Measurements from ENCODE around the gene PLCL1.

PLCL1 gene

GRCh38 chr2:198060277-198060676, 255.9 kb downstream of the PLCL1 start:
- DNase-seq (ENCODE audit: low spot score), result no peak

GRCh38 chr2:198062826-198063225, 258.4 kb downstream of the PLCL1 start:
- DNase-seq (ENCODE audit: low spot score), result no peak

- DNase-seq (ENCODE audit: low spot score), result no peak
Measured at GRCh38 chr2:198063242-198063641, 258.8 kb downstream of the PLCL1 start.

DNA sequence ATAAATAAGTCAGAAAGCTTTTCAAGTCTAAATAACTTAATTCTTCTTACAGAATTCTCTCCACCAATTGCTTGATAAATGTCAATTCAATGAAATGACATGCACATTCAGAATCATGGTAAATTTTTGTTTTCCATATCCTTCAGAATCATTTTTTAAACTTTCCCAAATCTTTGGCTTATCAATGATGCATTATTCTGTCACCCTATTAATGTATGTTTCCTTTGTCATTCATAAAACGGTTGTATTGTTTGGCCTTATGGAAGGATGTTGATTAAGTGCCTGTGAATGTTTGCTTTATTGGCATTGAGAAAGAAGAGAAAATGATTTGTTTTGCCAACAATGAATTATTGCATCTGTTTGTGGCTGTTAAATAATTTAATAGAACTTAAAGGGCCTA, 260.9 kb downstream of the PLCL1 start:
- DNase-seq (ENCODE audit: low spot score), result no peak

DNA sequence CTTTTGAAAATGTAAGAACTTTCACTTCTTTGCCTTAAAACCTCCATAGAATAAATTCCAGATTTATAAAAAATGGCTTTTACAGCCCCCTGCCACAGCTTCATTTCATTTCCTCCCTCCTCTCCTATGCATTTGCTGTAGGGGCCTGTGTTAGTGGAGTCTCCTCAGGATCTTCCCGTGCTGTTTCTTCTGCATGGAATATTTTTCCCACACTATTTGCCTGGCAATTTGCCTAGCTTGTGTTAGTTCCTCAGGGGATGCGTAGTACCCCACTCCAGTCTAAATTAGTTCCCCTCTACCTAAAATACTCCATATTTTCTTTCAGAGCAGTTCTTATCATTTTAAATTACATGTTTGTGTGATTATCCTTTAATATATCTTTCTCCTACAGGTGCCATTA, 262.2 kb downstream of the PLCL1 start:
- no peak for DNase-seq (ENCODE audit: low spot score)

DNA sequence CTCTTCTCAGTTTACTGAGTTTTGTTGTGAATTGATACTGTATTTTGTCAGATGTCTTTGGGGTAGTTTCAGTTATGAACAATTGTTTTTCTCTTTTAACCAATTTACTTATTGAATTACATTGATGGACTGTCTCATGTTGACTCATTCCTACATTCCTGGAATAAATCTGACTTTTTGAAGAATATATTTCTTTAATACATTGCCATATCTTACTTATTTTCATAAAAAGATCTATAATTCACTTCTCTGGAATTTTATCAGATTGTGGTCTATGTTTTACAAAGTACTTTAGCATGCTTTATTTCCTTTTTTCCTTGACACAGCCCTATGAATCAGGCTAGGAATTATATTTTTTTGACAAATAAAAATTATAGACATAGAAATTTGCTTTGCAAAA, 268.3 kb downstream of the PLCL1 start:
- DNase-seq (ENCODE audit: low spot score), result no peak

- DNase-seq (ENCODE audit: low spot score), result no peak
Measured at GRCh38 chr2:198073253-198073652, 268.9 kb downstream of the PLCL1 start.

GRCh38 chr2:198077477-198077876, 273.1 kb downstream of the PLCL1 start:
- no peak for DNase-seq (ENCODE audit: low spot score)

DNA sequence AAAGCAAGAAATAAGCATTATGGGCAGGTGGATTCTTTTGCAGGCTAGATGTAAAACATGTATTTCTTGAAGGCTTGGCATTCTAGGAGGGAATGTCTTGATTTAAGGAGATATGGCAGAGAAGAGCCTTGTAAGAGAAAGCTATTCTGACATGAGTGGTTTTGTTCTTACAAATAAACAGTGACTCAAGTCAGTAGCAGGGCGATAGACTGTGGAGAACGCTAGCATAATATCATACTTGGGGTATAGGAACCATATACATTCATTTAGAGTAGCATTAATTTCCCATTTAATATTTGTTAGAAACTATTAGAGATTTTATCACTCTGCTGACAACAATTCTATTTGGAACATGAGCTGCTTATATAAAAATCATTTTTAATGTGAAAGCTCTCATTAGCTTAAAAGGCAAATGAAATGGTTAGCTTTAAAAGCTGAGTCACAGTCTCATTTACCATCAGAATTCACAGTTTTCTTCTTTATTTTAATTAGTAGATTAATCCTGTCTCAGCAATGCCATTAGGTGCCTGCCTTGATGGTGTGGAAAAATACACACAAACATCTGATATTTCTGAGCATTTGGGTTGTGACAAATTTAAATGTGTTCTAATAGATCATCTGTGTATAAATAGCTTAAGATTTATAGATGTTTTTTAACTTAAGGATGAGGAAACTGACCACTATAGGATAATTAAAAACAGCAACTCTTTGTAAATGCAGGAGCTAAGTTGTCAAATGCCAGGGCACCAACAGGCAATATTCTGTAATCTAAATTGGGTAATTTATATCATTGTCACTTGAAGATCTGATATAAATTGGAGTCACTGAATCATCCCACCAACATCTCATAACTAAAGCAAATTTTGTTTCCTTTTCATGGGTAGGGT, 276.7 kb downstream of the PLCL1 start:
- DNase-seq (ENCODE audit: low spot score), result no peak

DNA sequence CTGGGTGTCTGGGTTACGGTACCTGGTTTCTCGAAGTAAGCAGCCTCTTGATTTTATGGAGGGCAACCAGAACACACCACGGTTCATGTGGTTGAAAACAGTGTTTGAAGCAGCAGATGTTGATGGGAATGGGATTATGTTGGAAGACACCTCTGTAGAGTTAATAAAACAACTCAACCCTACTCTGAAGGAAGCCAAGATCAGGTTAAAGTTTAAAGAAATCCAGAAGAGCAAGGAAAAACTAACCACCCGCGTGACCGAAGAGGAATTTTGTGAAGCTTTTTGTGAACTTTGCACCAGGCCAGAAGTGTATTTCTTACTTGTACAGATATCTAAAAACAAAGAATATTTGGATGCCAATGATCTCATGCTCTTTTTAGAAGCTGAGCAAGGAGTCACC, 279.8 kb downstream of the PLCL1 start:
- no peak for DNase-seq (ENCODE audit: low spot score)

GRCh38 chr2:198096002-198096401, 291.6 kb downstream of the PLCL1 start:
- no peak for DNase-seq (ENCODE audit: low spot score)

GRCh38 chr2:198096965-198097364, 292.6 kb downstream of the PLCL1 start:
- DNase-seq (ENCODE audit: low spot score), result no peak

GRCh38 chr2:198097630-198098029, 293.2 kb downstream of the PLCL1 start:
- DNase-seq (ENCODE audit: low spot score), result no peak

DNA sequence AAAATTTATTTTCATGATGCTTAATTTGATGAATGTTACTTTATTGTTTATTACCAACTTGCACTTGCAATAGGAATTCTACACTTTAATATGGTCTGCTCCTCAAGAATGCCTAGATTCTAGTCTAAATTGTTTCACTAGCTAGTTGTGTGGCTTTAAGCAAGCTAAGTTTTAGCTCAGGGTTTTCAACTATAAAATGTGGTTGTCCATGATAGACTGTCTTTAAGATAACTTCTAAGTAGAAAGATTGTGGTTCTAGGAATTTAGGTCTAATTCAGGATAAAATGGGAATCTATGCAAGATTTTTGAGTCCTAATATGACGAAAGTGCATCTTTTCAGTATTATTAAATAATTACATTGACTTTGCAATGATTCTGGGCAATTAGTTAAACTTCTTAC, 294.0 kb downstream of the PLCL1 start:
- DNase-seq (ENCODE audit: low spot score), result no peak

DNA sequence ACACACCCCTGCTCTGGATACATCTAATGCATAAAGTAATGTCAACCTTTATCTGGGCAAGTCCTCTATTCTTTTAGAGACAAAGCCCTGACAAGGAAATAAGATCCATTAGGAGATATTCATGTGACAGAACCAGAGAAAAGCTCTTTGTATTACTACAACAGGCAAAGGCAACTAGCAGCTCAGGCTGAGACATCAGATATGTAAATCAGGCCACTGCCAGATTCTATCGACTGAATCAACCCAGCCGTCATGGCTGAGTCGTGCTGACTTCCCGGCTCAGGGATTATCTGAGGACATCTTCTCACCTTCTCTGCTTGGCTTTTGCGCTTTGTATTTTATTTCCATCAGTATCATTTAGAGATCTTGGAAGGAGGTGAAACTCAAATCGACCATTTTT, 294.5 kb downstream of the PLCL1 start:
- DNase-seq (ENCODE audit: low spot score), result peak; percentile 20

GRCh38 chr2:198100346-198100745, 296.0 kb downstream of the PLCL1 start:
- no peak for DNase-seq (ENCODE audit: low spot score)

- no peak for DNase-seq (ENCODE audit: low spot score)
Measured at GRCh38 chr2:198101688-198102087, 297.3 kb downstream of the PLCL1 start.

- no peak for DNase-seq (ENCODE audit: low spot score)
Measured at GRCh38 chr2:198102120-198102519, 297.7 kb downstream of the PLCL1 start.

- DNase-seq (ENCODE audit: low spot score), result no peak
Measured at GRCh38 chr2:198102856-198103255, 298.5 kb downstream of the PLCL1 start.

DNA sequence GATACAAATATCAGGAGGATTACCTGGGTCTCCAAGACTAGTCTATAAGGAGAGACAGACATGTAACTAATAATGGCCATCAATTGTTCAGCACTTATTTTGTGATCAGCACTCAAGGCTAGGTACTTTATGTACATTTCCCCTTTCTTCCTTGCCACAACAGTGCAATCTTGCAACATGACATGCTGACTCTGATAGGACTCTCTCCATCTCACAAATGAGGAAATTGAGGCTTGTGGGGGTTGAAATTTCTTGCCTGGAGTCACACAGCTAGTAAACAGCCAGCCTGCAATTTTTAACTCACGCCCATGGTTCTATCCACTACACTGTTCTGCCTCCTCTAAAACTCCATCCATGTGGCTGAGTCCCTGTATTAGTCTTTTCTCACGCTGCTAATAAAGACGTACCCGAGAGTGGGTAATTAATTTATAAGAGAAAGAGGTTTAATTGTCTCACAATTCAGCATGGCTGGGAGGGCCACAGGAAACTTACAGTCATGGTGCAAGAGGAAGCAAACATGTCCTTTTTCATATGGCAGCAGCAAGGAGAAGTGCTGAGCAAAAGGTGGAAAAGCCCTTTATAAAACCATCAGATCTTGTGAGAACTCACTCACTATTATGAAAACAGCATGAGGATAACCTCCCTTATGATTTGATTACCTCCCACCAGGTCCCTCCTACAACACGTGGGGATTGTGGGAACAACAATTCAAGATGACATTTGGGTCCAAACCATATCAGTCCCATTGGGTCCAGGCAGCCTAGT, 302.4 kb downstream of the PLCL1 start:
- no peak for DNase-seq (ENCODE audit: low spot score)

GRCh38 chr2:198113316-198113715, 308.9 kb downstream of the PLCL1 start:
- DNase-seq (ENCODE audit: low spot score), result no peak

- DNase-seq (ENCODE audit: low spot score), result no peak
Measured at GRCh38 chr2:198114064-198114463, 309.7 kb downstream of the PLCL1 start.

- no peak for DNase-seq (ENCODE audit: low spot score)
Measured at GRCh38 chr2:198115201-198115600, 310.8 kb downstream of the PLCL1 start.

Measured in iPS-NIHi11 (cell line).